Hematopoietic multipotent progenitor cell (in vitro differentiated cells): ENCODE results near the gene UBLCP1. TPM values are rescaled to one million over a fixed set of nuclear protein-coding genes. Genes with fewer than 3 reads are reported as not detected.

Experiments used
- small RNA-seq: library from RNA; depleted of rRNA; stranded (forward); fragments of <200 nt; gene quantifications from one replicate; pipeline ENCODE3, GENCODE V24; 2012
- total RNA-seq: library from RNA; depleted of rRNA; stranded (reverse); fragments of >200 nt; gene quantifications from one replicate; pipeline ENCODE4 v1.2.3, GENCODE V29; 2012

The UBLCP1 gene
- total RNA-seq, 1 donor, result 4.3 TPM

Small RNAs within 50 kb of the gene (small RNA-seq; reads per million reads assigned to genes)
- gene RF00263 (not detected), gene RNU4ATAC2P (not detected)

Other genes with a start within 250 kb of the UBLCP1 start
- 0.27 TPM for gene EBF1, start 163.4 kb upstream of the UBLCP1 start, total RNA-seq
- gene RNF145, start 53.7 kb upstream of the UBLCP1 start, total RNA-seq, result 18.6 TPM
- gene IL12B, start 67.2 kb downstream of the UBLCP1 start, total RNA-seq, result not detected